WTC11 (cell line): ENCODE data around the gene GJA5. TPM values are rescaled to one million over a fixed set of nuclear protein-coding genes. Genes with fewer than 3 reads are reported as not detected.
A peak's percentile ranks its signal among the peaks of the same experiment; 100 is the strongest.

Experiments used
- ATAC-seq: fragments of 200-7000 bp; cut with Tn5 transposase; 2 replicates; pipeline ENCODE4 v1.10.0; 2021; ENCODE audit warnings: mild to moderate bottlenecking, moderate library complexity
- CTCF ChIA-PET: fragments of 300-600 bp; sonication (Branson Sonifier 250); formaldehyde crosslinking; loops from one replicate; lab custom pipeline; 2021; ENCODE audit warnings: antibody characterized with exemption; lab: Charles Lee
- POLR2A ChIA-PET: fragments of 350-600 bp; sonication (Branson Sonifier 250); formaldehyde crosslinking; loops from one replicate; lab custom pipeline; 2021; ENCODE audit warnings: antibody characterized with exemption; lab: Charles Lee
- DNase-seq: peaks from one replicate; pipeline ENCODE4 v3.0.0; 2021; ENCODE audit warnings: low spot score
- H3K27ac Mint-ChIP-seq: 2 replicates; pipeline ENCODE4 v1.8.0; 2021; ENCODE audit warnings: mixed read lengths
- H3K27me3 Mint-ChIP-seq: 2 replicates; pipeline ENCODE4 v1.8.0; 2021; ENCODE audit warnings: low read depth, mild to moderate bottlenecking, moderate library complexity, mixed read lengths
- H3K36me3 Mint-ChIP-seq: 2 replicates; pipeline ENCODE4 v1.8.0; 2021; ENCODE audit warnings: mixed read lengths
- H3K4me1 Mint-ChIP-seq: 2 replicates; pipeline ENCODE4 v1.8.0; 2022; ENCODE audit warnings: mixed read lengths
- H3K4me3 Mint-ChIP-seq: 2 replicates; pipeline ENCODE4 v1.8.0; 2021; ENCODE audit warnings: mild to moderate bottlenecking, moderate library complexity, mixed read lengths
- H3K9me3 Mint-ChIP-seq: 2 replicates; pipeline ENCODE4 v1.8.0; 2021; ENCODE audit warnings: mixed read lengths
- ATF1 ChIP-seq: sonication (generic); formaldehyde crosslinking; IDR thresholded peaks from 2 replicates; pipeline ENCODE4 v1.8.1; 2023; ENCODE audit warnings: mild to moderate bottlenecking, moderate library complexity, missing genetic modification reagents
- CREB1 ChIP-seq: sonication (generic); formaldehyde crosslinking; IDR thresholded peaks from 2 replicates; pipeline ENCODE4 v1.8.0; 2023; ENCODE audit warnings: mild to moderate bottlenecking, missing genetic modification reagents
- CREM ChIP-seq: sonication (generic); formaldehyde crosslinking; IDR thresholded peaks from 2 replicates; pipeline ENCODE4 v1.8.1; 2022; ENCODE audit warnings: mild to moderate bottlenecking, missing genetic modification reagents, moderate library complexity
- ETV6 ChIP-seq: sonication (generic); formaldehyde crosslinking; IDR thresholded peaks from 2 replicates; pipeline ENCODE4 v1.8.1; 2022; ENCODE audit warnings: mild to moderate bottlenecking, missing genetic modification reagents
- NFATC4 ChIP-seq: fragments of 250-450 bp; sonication (Bioruptor Pico); IDR thresholded peaks from 2 replicates; pipeline ENCODE4 v1.9.0; 2021; ENCODE audit warnings: mild to moderate bottlenecking
- SMAD3 ChIP-seq: sonication (generic); formaldehyde crosslinking; IDR thresholded peaks from 2 replicates; pipeline ENCODE4 v1.8.0; 2022; ENCODE audit warnings: missing genetic modification reagents, mild to moderate bottlenecking, borderline replicate concordance
- ZNF121 ChIP-seq: sonication (generic); formaldehyde crosslinking; IDR thresholded peaks from 2 replicates; pipeline ENCODE4 v1.8.0; 2023; ENCODE audit warnings: missing genetic modification reagents
- total RNA-seq: library from RNA; stranded (reverse); gene quantifications from 3 replicates; pipeline ENCODE4 v1.2.3, GENCODE V29; 2021
- TF ChIP-seq, protein P1 (sequence below): sonication (generic); formaldehyde crosslinking; IDR thresholded peaks from 2 replicates; pipeline ENCODE4 v1.8.1; 2022; ENCODE audit warnings: mild to moderate bottlenecking, missing genetic modification reagents, moderate library complexity, borderline replicate concordance
- TF ChIP-seq, protein P2 (sequence below): sonication (generic); formaldehyde crosslinking; IDR thresholded peaks from 2 replicates; pipeline ENCODE4 v1.8.1; 2022; ENCODE audit warnings: missing genetic modification reagents, borderline replicate concordance
- TF ChIP-seq, protein P3 (sequence below): sonication (generic); formaldehyde crosslinking; IDR thresholded peaks from 2 replicates; pipeline ENCODE4 v1.8.0; 2022; ENCODE audit warnings: mild to moderate bottlenecking, missing genetic modification reagents
- TF ChIP-seq, protein P4 (sequence below): sonication (generic); formaldehyde crosslinking; IDR thresholded peaks from 2 replicates; pipeline ENCODE4 v1.8.1; 2022; ENCODE audit warnings: low read depth, missing genetic modification reagents, borderline replicate concordance
- TF ChIP-seq, protein P5 (sequence below): fragments of 250-450 bp; sonication (Bioruptor Pico); conservative IDR thresholded peaks from 2 replicates; pipeline ENCODE4 v1.9.0; 2021; ENCODE audit warnings: mild to moderate bottlenecking
- TF ChIP-seq, protein P6 (sequence below): sonication (generic); formaldehyde crosslinking; IDR thresholded peaks from 2 replicates; pipeline ENCODE4 v1.8.1; 2023; ENCODE audit warnings: mild to moderate bottlenecking, missing genetic modification reagents, moderate library complexity
- TF ChIP-seq, protein P7 (sequence below): sonication (generic); formaldehyde crosslinking; IDR thresholded peaks from 2 replicates; pipeline ENCODE4 v1.8.1; 2023; ENCODE audit warnings: mild to moderate bottlenecking, missing genetic modification reagents
- TF ChIP-seq, protein P8 (sequence below): sonication (generic); formaldehyde crosslinking; IDR thresholded peaks from 2 replicates; pipeline ENCODE4 v1.8.0; 2022; ENCODE audit warnings: missing genetic modification reagents

The GJA5 gene
- total RNA-seq, 1 experiment from 2014 or later = 2.2 TPM

DNA sequence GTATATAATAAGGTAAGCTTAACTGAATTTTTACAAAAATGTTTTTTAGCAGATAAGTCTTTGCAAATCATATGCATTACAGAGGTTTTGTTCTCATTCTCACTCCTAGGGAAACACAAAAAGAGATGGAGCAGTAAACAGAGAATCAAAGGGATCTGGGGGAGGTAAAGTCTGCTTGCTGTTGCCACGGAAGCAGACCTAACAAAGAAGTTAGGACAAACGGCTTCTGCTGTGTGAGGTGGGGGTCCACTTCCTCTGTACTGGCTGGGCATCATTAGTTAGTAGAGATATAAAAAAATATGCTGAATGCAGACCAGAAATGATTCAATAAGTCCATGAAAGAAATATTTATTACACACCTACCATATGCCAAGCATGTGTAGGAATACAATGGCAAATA, 34.2 kb downstream of the GJA5 start:
- Mint-ChIP-seq H3K36me3 (no peaks in the 10 kb centered on the region), H3K9me3 (no peaks in the 10 kb centered on the region), H3K4me1 (peaks cover 28% of the 10 kb centered on the region), H3K27ac (no peak overlapping the region), H3K27me3 (no peaks in the 10 kb centered on the region), H3K4me3 (no peak overlapping the region)
- DNase-seq = no peak
- ChIA-PET POLR2A (interaction anchor here (1.0 kb wide), 1 partner anchor 127 kb away, joined by 7 read pairs; no protein-coding TSS in a partner anchor), CTCF (interaction anchor here (8.3 kb wide), 1 partner anchor 165 kb away, joined by 143 read pairs; no protein-coding TSS in a partner anchor)
- TF ChIP-seq, protein P1, sequence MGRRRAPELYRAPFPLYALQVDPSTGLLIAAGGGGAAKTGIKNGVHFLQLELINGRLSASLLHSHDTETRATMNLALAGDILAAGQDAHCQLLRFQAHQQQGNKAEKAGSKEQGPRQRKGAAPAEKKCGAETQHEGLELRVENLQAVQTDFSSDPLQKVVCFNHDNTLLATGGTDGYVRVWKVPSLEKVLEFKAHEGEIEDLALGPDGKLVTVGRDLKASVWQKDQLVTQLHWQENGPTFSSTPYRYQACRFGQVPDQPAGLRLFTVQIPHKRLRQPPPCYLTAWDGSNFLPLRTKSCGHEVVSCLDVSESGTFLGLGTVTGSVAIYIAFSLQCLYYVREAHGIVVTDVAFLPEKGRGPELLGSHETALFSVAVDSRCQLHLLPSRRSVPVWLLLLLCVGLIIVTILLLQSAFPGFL (CRISPR knock-in tag) = no peak
- no peak for TF ChIP-seq CREB1 (CRISPR knock-in tag)
- TF ChIP-seq ATF1 (CRISPR knock-in tag) = no peak
- TF ChIP-seq CREM (CRISPR knock-in tag) = no peak
- TF ChIP-seq, protein P2, sequence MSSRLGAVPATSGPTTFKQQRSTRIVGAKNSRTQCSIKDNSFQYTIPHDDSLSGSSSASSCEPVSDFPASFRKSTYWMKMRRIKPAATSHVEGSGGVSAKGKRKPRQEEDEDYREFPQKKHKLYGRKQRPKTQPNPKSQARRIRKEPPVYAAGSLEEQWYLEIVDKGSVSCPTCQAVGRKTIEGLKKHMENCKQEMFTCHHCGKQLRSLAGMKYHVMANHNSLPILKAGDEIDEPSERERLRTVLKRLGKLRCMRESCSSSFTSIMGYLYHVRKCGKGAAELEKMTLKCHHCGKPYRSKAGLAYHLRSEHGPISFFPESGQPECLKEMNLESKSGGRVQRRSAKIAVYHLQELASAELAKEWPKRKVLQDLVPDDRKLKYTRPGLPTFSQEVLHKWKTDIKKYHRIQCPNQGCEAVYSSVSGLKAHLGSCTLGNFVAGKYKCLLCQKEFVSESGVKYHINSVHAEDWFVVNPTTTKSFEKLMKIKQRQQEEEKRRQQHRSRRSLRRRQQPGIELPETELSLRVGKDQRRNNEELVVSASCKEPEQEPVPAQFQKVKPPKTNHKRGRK (CRISPR knock-in tag) = no peak
- TF ChIP-seq, all 79 proteins: peak for 0
- peak; percentile 9; the same call in 1 of the 2 replicates for ATAC-seq

DNA sequence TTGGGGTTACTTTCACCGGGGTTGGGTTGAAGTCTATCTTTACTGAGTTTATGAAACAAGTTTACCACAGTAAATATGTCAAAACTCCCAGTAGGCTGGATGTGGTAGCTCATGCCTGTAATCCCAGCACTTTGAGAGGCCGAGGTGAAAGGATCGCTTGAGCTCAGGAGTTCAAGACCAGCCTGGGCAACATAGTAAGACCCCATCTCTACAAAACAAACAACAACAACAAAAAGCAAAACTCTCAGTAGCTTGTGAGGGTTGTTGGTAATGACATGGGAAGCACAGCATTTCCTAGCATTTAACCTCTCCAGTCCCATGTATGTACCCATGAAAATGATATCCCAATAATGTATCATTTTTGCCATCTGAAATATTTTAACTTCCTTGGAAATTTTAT, 34.7 kb downstream of the GJA5 start:
- H3K4me3 Mint-ChIP-seq = no peak overlapping the region
- peak; percentile 92 for TF ChIP-seq ZNF121
- no peak for TF ChIP-seq ETV6 (CRISPR knock-in tag)
- no peak for TF ChIP-seq NFATC4 (CRISPR knock-in tag)
- TF ChIP-seq, protein P3, sequence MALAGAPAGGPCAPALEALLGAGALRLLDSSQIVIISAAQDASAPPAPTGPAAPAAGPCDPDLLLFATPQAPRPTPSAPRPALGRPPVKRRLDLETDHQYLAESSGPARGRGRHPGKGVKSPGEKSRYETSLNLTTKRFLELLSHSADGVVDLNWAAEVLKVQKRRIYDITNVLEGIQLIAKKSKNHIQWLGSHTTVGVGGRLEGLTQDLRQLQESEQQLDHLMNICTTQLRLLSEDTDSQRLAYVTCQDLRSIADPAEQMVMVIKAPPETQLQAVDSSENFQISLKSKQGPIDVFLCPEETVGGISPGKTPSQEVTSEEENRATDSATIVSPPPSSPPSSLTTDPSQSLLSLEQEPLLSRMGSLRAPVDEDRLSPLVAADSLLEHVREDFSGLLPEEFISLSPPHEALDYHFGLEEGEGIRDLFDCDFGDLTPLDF (CRISPR knock-in tag) = no peak
- no peak for ATAC-seq
- H3K27ac Mint-ChIP-seq = no peak overlapping the region
- no peak for DNase-seq
- H3K27me3 Mint-ChIP-seq = no peaks in the 10 kb centered on the region
- ChIA-PET CTCF (interaction anchor here (0.5 to 8.3 kb wide), 3 partner anchors 151 to 166 kb away, joined by 3 to 143 read pairs (median 4); no protein-coding TSS in a partner anchor), POLR2A (interaction anchor here (1.0 kb wide), 1 partner anchor 126 kb away, joined by 7 read pairs; no protein-coding TSS in a partner anchor)
- H3K36me3 Mint-ChIP-seq = no peaks in the 10 kb centered on the region
- H3K4me1 Mint-ChIP-seq = peaks cover 30% of the 10 kb centered on the region
- no peaks in the 10 kb centered on the region for H3K9me3 Mint-ChIP-seq

DNA sequence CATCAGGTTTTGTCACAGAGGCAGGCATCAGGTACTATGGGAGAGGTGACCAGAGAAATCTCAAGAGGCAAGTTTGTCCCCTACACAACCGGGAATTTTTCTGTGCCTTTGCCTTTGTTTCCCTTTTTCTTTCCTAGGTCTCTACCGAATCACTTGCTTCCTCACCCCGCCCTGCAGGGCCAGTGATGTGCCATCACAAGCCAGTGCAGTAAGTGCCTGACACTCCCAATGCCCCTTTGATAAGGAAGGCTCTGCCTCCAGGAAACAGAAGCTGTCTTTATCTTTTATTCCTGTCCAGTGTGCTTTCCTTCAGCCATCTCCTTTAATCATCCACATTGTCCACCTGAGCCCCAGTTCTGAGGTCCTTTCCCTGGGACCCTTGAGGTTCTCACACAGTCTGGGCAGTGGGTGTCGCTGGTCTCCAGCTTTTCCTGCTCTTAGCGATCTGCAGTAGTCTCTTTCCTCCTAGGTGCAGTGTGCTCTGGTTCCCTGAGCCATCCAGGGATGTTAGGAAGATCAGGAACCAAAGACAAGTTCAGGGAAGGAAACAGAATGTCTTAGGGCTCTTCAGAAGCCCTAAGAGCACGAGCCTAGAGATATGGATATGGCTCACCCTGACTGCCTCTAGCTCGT, 36.6 kb downstream of the GJA5 start:
- DNase-seq = peak; percentile 71
- peaks cover 30% of the 10 kb centered on the region for H3K4me1 Mint-ChIP-seq
- H3K27ac Mint-ChIP-seq = no peak overlapping the region; the same call in 1 of the 2 replicates
- ATAC-seq = peak; percentile 96
- H3K9me3 Mint-ChIP-seq = peaks cover 5% of the 10 kb centered on the region
- H3K27me3 Mint-ChIP-seq = no peaks in the 10 kb centered on the region
- peaks cover 3% of the 10 kb centered on the region for H3K36me3 Mint-ChIP-seq
- no peak overlapping the region for H3K4me3 Mint-ChIP-seq
- POLR2A ChIA-PET = no interaction called here
- CTCF ChIA-PET = interaction anchor here (1.0 to 8.3 kb wide), 3 partner anchors 54 to 173 kb away, joined by 3 to 143 read pairs (median 3); partner anchors contain the start of gene ACP6
- TF ChIP-seq, protein P4, sequence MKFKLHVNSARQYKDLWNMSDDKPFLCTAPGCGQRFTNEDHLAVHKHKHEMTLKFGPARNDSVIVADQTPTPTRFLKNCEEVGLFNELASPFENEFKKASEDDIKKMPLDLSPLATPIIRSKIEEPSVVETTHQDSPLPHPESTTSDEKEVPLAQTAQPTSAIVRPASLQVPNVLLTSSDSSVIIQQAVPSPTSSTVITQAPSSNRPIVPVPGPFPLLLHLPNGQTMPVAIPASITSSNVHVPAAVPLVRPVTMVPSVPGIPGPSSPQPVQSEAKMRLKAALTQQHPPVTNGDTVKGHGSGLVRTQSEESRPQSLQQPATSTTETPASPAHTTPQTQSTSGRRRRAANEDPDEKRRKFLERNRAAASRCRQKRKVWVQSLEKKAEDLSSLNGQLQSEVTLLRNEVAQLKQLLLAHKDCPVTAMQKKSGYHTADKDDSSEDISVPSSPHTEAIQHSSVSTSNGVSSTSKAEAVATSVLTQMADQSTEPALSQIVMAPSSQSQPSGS (CRISPR knock-in tag) = no peak
- no peak for TF ChIP-seq SMAD3
- TF ChIP-seq, protein P5, sequence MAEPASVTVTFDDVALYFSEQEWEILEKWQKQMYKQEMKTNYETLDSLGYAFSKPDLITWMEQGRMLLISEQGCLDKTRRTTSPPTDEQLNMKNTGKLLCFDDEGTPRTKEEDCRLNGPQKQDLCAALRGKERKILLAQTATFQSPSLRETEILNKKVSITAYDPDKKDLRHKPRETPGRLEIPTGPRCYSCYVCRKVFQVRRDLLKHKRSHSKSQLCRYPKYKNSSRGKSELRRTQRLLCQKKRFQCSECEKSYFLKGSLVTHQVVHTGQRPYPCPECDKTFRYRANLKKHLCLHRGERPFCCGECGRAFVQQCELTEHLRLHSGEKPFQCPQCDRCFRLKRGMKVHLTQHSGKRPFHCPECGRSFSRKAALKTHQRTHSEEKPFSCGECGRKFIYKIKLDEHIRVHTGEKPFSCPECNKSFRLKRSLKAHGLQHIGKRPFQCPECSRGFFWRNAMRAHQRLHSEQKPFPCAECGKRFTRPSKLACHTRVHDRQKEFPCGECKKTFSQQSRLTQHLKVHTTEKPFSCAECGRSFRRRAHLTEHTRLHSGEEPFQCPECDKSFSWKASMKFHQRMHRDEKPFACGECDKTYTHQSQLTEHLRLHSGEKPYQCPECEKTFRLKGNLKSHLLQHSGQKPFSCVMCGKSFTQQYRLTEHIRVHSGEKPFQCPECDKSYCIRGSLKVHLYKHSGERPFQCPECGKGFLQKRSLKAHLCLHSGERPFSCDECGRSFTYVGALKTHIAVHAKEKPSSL = no peak
- TF ChIP-seq, protein P6, sequence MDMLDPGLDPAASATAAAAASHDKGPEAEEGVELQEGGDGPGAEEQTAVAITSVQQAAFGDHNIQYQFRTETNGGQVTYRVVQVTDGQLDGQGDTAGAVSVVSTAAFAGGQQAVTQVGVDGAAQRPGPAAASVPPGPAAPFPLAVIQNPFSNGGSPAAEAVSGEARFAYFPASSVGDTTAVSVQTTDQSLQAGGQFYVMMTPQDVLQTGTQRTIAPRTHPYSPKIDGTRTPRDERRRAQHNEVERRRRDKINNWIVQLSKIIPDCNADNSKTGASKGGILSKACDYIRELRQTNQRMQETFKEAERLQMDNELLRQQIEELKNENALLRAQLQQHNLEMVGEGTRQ (CRISPR knock-in tag) = 0 out of 2 replicates have a peak, but pooled peaks have one; percentile 25
- TF ChIP-seq, protein P7, sequence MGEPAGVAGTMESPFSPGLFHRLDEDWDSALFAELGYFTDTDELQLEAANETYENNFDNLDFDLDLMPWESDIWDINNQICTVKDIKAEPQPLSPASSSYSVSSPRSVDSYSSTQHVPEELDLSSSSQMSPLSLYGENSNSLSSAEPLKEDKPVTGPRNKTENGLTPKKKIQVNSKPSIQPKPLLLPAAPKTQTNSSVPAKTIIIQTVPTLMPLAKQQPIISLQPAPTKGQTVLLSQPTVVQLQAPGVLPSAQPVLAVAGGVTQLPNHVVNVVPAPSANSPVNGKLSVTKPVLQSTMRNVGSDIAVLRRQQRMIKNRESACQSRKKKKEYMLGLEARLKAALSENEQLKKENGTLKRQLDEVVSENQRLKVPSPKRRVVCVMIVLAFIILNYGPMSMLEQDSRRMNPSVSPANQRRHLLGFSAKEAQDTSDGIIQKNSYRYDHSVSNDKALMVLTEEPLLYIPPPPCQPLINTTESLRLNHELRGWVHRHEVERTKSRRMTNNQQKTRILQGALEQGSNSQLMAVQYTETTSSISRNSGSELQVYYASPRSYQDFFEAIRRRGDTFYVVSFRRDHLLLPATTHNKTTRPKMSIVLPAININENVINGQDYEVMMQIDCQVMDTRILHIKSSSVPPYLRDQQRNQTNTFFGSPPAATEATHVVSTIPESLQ (CRISPR knock-in tag) = no peak
- TF ChIP-seq CREB1 (CRISPR knock-in tag) = no peak
- TF ChIP-seq, protein P8, sequence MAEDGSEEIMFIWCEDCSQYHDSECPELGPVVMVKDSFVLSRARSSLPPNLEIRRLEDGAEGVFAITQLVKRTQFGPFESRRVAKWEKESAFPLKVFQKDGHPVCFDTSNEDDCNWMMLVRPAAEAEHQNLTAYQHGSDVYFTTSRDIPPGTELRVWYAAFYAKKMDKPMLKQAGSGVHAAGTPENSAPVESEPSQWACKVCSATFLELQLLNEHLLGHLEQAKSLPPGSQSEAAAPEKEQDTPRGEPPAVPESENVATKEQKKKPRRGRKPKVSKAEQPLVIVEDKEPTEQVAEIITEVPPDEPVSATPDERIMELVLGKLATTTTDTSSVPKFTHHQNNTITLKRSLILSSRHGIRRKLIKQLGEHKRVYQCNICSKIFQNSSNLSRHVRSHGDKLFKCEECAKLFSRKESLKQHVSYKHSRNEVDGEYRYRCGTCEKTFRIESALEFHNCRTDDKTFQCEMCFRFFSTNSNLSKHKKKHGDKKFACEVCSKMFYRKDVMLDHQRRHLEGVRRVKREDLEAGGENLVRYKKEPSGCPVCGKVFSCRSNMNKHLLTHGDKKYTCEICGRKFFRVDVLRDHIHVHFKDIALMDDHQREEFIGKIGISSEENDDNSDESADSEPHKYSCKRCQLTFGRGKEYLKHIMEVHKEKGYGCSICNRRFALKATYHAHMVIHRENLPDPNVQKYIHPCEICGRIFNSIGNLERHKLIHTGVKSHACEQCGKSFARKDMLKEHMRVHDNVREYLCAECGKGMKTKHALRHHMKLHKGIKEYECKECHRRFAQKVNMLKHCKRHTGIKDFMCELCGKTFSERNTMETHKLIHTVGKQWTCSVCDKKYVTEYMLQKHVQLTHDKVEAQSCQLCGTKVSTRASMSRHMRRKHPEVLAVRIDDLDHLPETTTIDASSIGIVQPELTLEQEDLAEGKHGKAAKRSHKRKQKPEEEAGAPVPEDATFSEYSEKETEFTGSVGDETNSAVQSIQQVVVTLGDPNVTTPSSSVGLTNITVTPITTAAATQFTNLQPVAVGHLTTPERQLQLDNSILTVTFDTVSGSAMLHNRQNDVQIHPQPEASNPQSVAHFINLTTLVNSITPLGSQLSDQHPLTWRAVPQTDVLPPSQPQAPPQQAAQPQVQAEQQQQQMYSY = no peak
